Measurements from ENCODE around the gene ELF3. TPM values are rescaled to one million over a fixed set of nuclear protein-coding genes. Genes with fewer than 3 reads are reported as not detected.

The ELF3 gene
- total and polyA plus RNA-seq, 2 of the 13 experiments (the other 11 are each of a cell fraction or from before 2014, with no cell fraction given), result 11.5 to 55.1 TPM

DNA sequence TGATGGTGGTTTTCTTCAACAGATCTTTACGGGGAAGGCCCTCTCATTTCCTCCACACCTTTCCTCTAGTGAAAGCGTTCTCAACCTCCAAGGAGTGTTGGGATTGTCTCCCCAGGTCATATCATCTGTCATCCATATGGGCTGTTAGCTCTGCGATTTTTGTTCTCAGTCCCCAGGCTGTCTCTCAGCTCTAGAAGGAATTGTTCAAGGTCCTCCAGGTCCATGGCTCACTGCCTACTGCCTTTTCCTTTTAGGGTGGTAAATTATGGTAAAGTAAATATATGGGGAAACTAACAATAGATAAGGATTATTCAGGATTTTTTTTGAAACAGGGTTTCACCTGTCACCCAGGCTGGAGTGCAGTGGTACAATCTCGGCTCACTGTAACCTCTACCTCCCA lies 37.6 kb downstream of the ELF3 start (continued):
- TF ChIP-seq PHF21A (CRISPR knock-in tag; IDR thresholded peaks at IDR 0.05) (peak; percentile 37; the same call in 1 of the 2 replicates), RELA (CRISPR knock-in tag; IDR thresholded peaks at IDR 0.05) (no peak), ZNF616 (CRISPR knock-in tag; IDR thresholded peaks at IDR 0.05; ENCODE audit: low read depth) (no peak), HCFC1 (IDR thresholded peaks at IDR 0.05; ENCODE audit: low read depth, low read length) (no peak), ZNF883 (CRISPR knock-in tag; IDR thresholded peaks at IDR 0.05; ENCODE audit: not compliant biosample characterization) (no peak), ZNF672 (CRISPR knock-in tag; IDR thresholded peaks at IDR 0.05) (no peak), HDAC6 (IDR thresholded peaks at IDR 0.05; ENCODE audit: low read depth, low read length) (no peak), NCOA2 (CRISPR knock-in tag; IDR thresholded peaks at IDR 0.05) (0 out of 2 replicates have a peak, but pooled peaks have one; percentile 16), NFIB (CRISPR knock-in tag; IDR thresholded peaks at IDR 0.05; ENCODE audit: borderline replicate concordance) (no peak), ZNF230 (CRISPR knock-in tag; IDR thresholded peaks at IDR 0.05) (no peak), ZMYM2 (CRISPR knock-in tag; IDR thresholded peaks at IDR 0.05) (no peak), ZNF564 (CRISPR knock-in tag; IDR thresholded peaks at IDR 0.05) (no peak), ZNF260 (CRISPR knock-in tag; IDR thresholded peaks at IDR 0.05; ENCODE audit: borderline replicate concordance, low read depth) (no peak), GATAD2A (CRISPR knock-in tag; IDR thresholded peaks at IDR 0.05) (peak; percentile 27; the same call in 1 of the 2 replicates), MEF2D (CRISPR knock-in tag; IDR thresholded peaks at IDR 0.05) (no peak), ATF1 (CRISPR knock-in tag; IDR thresholded peaks at IDR 0.05) (no peak)
- TF ChIP-seq, protein P1, sequence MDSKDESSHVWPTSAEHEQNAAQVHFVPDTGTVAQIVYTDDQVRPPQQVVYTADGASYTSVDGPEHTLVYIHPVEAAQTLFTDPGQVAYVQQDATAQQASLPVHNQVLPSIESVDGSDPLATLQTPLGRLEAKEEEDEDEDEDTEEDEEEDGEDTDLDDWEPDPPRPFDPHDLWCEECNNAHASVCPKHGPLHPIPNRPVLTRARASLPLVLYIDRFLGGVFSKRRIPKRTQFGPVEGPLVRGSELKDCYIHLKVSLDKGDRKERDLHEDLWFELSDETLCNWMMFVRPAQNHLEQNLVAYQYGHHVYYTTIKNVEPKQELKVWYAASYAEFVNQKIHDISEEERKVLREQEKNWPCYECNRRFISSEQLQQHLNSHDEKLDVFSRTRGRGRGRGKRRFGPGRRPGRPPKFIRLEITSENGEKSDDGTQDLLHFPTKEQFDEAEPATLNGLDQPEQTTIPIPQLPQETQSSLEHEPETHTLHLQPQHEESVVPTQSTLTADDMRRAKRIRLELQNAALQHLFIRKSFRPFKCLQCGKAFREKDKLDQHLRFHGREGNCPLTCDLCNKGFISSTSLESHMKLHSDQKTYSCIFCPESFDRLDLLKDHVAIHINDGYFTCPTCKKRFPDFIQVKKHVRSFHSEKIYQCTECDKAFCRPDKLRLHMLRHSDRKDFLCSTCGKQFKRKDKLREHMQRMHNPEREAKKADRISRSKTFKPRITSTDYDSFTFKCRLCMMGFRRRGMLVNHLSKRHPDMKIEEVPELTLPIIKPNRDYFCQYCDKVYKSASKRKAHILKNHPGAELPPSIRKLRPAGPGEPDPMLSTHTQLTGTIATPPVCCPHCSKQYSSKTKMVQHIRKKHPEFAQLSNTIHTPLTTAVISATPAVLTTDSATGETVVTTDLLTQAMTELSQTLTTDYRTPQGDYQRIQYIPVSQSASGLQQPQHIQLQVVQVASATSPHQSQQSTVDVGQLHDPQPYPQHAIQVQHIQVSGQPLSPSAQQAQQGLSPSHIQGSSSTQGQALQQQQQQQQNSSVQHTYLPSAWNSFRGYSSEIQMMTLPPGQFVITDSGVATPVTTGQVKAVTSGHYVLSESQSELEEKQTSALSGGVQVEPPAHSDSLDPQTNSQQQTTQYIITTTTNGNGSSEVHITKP (CRISPR knock-in tag; IDR thresholded peaks at IDR 0.05; ENCODE audit: low read depth), result peak; percentile 45; the same call in 1 of the 2 replicates
- TF ChIP-seq, protein P2, sequence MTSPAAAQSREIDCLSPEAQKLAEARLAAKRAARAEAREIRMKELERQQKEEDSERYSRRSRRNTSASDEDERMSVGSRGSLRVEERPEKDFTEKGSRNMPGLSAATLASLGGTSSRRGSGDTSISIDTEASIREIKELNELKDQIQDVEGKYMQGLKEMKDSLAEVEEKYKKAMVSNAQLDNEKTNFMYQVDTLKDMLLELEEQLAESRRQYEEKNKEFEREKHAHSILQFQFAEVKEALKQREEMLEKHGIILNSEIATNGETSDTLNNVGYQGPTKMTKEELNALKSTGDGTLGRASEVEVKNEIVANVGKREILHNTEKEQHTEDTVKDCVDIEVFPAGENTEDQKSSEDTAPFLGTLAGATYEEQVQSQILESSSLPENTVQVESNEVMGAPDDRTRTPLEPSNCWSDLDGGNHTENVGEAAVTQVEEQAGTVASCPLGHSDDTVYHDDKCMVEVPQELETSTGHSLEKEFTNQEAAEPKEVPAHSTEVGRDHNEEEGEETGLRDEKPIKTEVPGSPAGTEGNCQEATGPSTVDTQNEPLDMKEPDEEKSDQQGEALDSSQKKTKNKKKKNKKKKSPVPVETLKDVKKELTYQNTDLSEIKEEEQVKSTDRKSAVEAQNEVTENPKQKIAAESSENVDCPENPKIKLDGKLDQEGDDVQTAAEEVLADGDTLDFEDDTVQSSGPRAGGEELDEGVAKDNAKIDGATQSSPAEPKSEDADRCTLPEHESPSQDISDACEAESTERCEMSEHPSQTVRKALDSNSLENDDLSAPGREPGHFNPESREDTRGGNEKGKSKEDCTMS (CRISPR knock-in tag; conservative IDR thresholded peaks at IDR 0.05), result no peak
- TF ChIP-seq, protein P3, sequence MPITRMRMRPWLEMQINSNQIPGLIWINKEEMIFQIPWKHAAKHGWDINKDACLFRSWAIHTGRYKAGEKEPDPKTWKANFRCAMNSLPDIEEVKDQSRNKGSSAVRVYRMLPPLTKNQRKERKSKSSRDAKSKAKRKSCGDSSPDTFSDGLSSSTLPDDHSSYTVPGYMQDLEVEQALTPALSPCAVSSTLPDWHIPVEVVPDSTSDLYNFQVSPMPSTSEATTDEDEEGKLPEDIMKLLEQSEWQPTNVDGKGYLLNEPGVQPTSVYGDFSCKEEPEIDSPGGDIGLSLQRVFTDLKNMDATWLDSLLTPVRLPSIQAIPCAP (CRISPR knock-in tag; IDR thresholded peaks at IDR 0.05; ENCODE audit: low read depth), result no peak
